Natural killer cell (primary cell): Measurements from ENCODE around the gene ZNF213. TPM values are rescaled to one million over a fixed set of nuclear protein-coding genes. Genes with fewer than 3 reads are reported as not detected.
"Not testable (repeated sequence)": the region's sequence is repeated elsewhere in the genome, so short reads cannot be mapped to it uniquely, and the experiment has no call there.

ENCODE experiments used
- ATAC-seq, 3 donors: fragments of 150-1000 bp in 2 of 3; fragments of 200-7000 bp in 1 of 3; cut with Tn5 transposase; 1 replicate in 1 of 3; 2 replicates in 2 of 3; pipeline ENCODE4 v1.10.0; 2021; ENCODE audit warnings: mild to moderate bottlenecking in 2 of 3, moderate library complexity in 2 of 3
- DNase-seq, 2 donors: peaks; one replicate each; pipeline versions ENCODE4 v3.0.0 to v3.0.0-alpha.2; 2013 to 2021; ENCODE audit warnings: mixed read lengths in 1 of 2
- H3K27ac ChIP-seq: one replicate; pipeline ENCODE4 v1.5.1; 2013; ENCODE audit warnings: mild to moderate bottlenecking, low read length
- H3K27me3 ChIP-seq: one replicate; pipeline ENCODE4 v1.6.1; 2013; ENCODE audit warnings: low read length; ENCODE audit not compliant: control insufficient read depth, insufficient read depth
- H3K36me3 ChIP-seq: one replicate; pipeline ENCODE4 v1.6.1; 2013; ENCODE audit warnings: low read length; ENCODE audit not compliant: control insufficient read depth, insufficient read depth
- H3K4me1 ChIP-seq: one replicate; pipeline ENCODE4 v1.6.1; 2013; ENCODE audit warnings: low read length; ENCODE audit not compliant: control insufficient read depth, insufficient read depth
- H3K4me3 ChIP-seq: one replicate; pipeline ENCODE4 v1.5.1; 2013; ENCODE audit warnings: low read length
- H3K9me3 ChIP-seq: one replicate; pipeline ENCODE4 v1.6.1; 2013; ENCODE audit warnings: low read length; ENCODE audit not compliant: control insufficient read depth, insufficient read depth
- H3K27ac Mint-ChIP-seq, 2 donors: one replicate each; pipeline ENCODE4 v1.8.0; 2022; ENCODE audit warnings: mild to moderate bottlenecking in 2 of 2, mixed read lengths in 2 of 2, moderate library complexity in 1 of 2
- H3K27me3 Mint-ChIP-seq, 2 donors: one replicate each; pipeline ENCODE4 v1.8.0; 2022; ENCODE audit warnings: low read depth in 2 of 2, mixed read lengths in 2 of 2
- H3K36me3 Mint-ChIP-seq: one replicate; pipeline ENCODE4 v1.8.0; 2022; ENCODE audit warnings: mixed read lengths
- H3K4me1 Mint-ChIP-seq, 2 donors: one replicate each; pipeline ENCODE4 v1.8.0; 2022; ENCODE audit warnings: mixed read lengths in 2 of 2
- H3K4me3 Mint-ChIP-seq: one replicate; pipeline ENCODE4 v1.8.0; 2022; ENCODE audit warnings: mild to moderate bottlenecking, moderate library complexity, mixed read lengths
- H3K9me3 Mint-ChIP-seq, 2 donors: one replicate each; pipeline ENCODE4 v1.8.0; 2022; ENCODE audit warnings: mixed read lengths in 2 of 2
- CTCF ChIP-seq: fragments of 200-600 bp; IDR thresholded peaks from one replicate; pipeline ENCODE4 v1.8.0; 2022; ENCODE audit warnings: antibody characterized with exemption
- WGBS: methylation state at CpG from one replicate; pipeline ENCODE4 v1.1.7; 2013; ENCODE audit warnings: missing lambda C conversion rate; ENCODE audit not compliant: insufficient coverage; 5-methylcytosine and 5-hydroxymethylcytosine counted together
- intact Hi-C: fragments of 100-400 bp; cut with micrococcal nuclease; formaldehyde crosslinking; loops from one replicate; pipeline ENCODE4 v1.14.2; 2022
- total RNA-seq, 4 donors: library from RNA; stranded (reverse); fragments of 120-200 nt in 1 of 4; gene quantifications; one replicate each; pipeline versions ENCODE4 v1.2.3 to v1.2.4, GENCODE V29; 2013 to 2022

ZNF213 gene
- total RNA-seq, 3 donors from 2014 or later (not counting 1 experiment from before 2014, with no cell fraction given): 4.8 to 6.8 (median 5.1) TPM

GRCh38 chr16:3164121-3164991 is 29.5 kb downstream of the ZNF213 start:
- peaks cover 6% of the 10 kb centered on the region for H3K27me3 ChIP-seq
- no peak for TF ChIP-seq CTCF
- H3K9me3 Mint-ChIP-seq: no peaks in the 10 kb centered on the region
- H3K4me1 Mint-ChIP-seq: peaks cover 14 to 24% of the 10 kb centered on the region in 2 donors
- WGBS: 90% methylated on average over 37 of the region's 37 CpGs
- no peak overlapping the region for H3K27ac Mint-ChIP-seq
- no peak overlapping the region for H3K4me3 Mint-ChIP-seq
- ATAC-seq (no peak), DNase-seq (no peak)
- intact Hi-C loops: no loop called here
- no peak overlapping the region for H3K27ac ChIP-seq
- no peaks in the 10 kb centered on the region for H3K36me3 ChIP-seq
- H3K27me3 Mint-ChIP-seq: peaks cover 0 to 5% of the 10 kb centered on the region in 2 donors
- H3K4me3 ChIP-seq: no peak overlapping the region
- H3K9me3 ChIP-seq: no peaks in the 10 kb centered on the region
- no peaks in the 10 kb centered on the region for H3K36me3 Mint-ChIP-seq
- H3K4me1 ChIP-seq: peaks cover 19% of the 10 kb centered on the region

GRCh38 chr16:3165111-3165822 is 30.4 kb downstream of the ZNF213 start:
- Histone ChIP-seq H3K4me1 (peaks cover 11% of the 10 kb centered on the region), H3K4me3 (no peak overlapping the region), H3K27me3 (peaks cover 12% of the 10 kb centered on the region), H3K36me3 (no peaks in the 10 kb centered on the region), H3K9me3 (no peaks in the 10 kb centered on the region), H3K27ac (peak overlapping the region; percentile 39)
- Mint-ChIP-seq H3K4me3 (peak overlapping the region; percentile 35), H3K36me3 (no peaks in the 10 kb centered on the region), H3K27ac (peak overlapping the region; percentile 80 to 84), H3K4me1 (peaks cover 8 to 16% of the 10 kb centered on the region in 2 donors), H3K9me3 (no peaks in the 10 kb centered on the region), H3K27me3 (peaks cover 0 to 9% of the 10 kb centered on the region in 2 donors)
- no peak for TF ChIP-seq CTCF
- DNase-seq (no peak), ATAC-seq (no peak)
- intact Hi-C loops: no loop called here
- WGBS: 95% methylated on average over 10 of the region's 12 CpGs

GRCh38 chr16:3166505-3166886 is 31.7 kb downstream of the ZNF213 start:
- Mint-ChIP-seq H3K9me3 (no peaks in the 10 kb centered on the region), H3K4me3 (no peak overlapping the region), H3K27me3 (peaks cover 6 to 17% of the 10 kb centered on the region in 2 donors), H3K36me3 (no peaks in the 10 kb centered on the region), H3K4me1 (peaks cover 20 to 29% of the 10 kb centered on the region in 2 donors), H3K27ac (no peak overlapping the region)
- no peak overlapping the region for H3K27ac ChIP-seq
- no peak for ATAC-seq
- H3K36me3 ChIP-seq: no peaks in the 10 kb centered on the region
- intact Hi-C loops: loop anchor here (1.0 to 2.0 kb wide), 2 partner anchors 72 to 107 kb away; no protein-coding TSS in a partner anchor
- H3K4me1 ChIP-seq: peaks cover 22% of the 10 kb centered on the region
- no peak for DNase-seq
- H3K4me3 ChIP-seq: no peak overlapping the region
- H3K9me3 ChIP-seq: no peaks in the 10 kb centered on the region
- 33% methylated on average over 1 of the region's 1 CpG for WGBS
- H3K27me3 ChIP-seq: peaks cover 17% of the 10 kb centered on the region
- TF ChIP-seq CTCF: no peak

- Mint-ChIP-seq H3K4me1 (peaks cover 28 to 36% of the 10 kb centered on the region in 2 donors), H3K27me3 (peaks cover 20 to 28% of the 10 kb centered on the region in 2 donors)
- H3K36me3 ChIP-seq, ATAC-seq, intact Hi-C loops, H3K4me3 Mint-ChIP-seq, H3K9me3 Mint-ChIP-seq, H3K9me3 ChIP-seq, H3K4me3 ChIP-seq, H3K27ac ChIP-seq, H3K27ac Mint-ChIP-seq, DNase-seq, H3K36me3 Mint-ChIP-seq: not testable (repeated sequence)
- WGBS: 96% methylated on average over 7 of the region's 7 CpGs
- H3K27me3 ChIP-seq: peaks cover 34% of the 10 kb centered on the region
- H3K4me1 ChIP-seq: peaks cover 32% of the 10 kb centered on the region
Measured at GRCh38 chr16:3168729-3169128, 33.9 kb downstream of the ZNF213 start.
